HG02642 (cell line): ENCODE results near the gene RBMS1.
"Not testable (repeated sequence)": the region's sequence is repeated elsewhere in the genome, so short reads cannot be mapped to it uniquely, and the experiment has no call there.

ENCODE experiments used
- ATAC-seq: cut with Tn5 transposase; IDR thresholded peaks from one replicate; pipeline ENCODE4 v1.9.1; 2021; ENCODE audit warnings: mild to moderate bottlenecking; ENCODE audit not compliant: unreplicated experiment, poor library complexity

RBMS1 gene

DNA sequence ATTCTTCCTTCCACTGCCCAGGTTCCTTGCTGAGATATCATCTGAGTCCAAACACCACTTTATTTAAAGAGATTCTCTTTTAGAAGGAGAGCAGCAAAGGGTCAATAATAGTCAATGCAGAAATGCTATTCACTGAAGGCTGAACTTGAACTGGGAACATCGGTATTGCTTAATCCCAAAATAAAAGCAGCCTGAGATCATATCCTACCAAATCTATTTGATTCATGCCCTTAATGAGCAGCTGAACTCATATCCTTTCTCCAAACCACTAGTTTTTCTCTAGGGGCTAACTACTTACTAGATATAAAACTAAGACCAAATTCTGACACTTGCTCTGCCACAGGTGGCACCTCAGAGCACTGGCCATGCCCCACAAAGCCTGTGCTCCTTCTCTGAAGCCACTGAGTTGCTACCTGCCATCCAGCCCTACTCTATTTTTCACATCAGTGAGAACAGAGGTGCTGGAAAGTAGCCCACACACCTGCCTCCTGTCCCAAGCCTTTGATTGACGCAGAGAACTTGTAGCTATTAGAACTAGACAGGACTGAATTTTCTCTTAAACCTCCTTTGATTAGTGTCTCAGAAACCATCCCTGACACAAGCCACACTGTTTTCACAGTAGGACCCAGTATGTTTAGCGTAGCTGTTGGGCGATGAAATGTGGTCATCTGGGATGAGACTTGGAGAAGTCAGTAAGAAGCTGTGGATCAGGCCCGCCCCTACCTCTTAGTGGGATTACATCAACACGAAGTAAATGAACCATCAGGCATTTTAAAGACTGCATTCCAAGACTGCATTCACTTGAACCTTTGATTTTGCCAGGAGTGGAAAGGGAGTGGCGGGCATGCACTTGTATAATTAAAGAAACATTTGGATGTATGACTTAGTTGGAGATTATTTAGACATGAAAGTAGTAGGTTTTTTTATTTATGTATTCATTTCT is 124.3 kb downstream of the RBMS1 start:
- ATAC-seq: no peak

DNA sequence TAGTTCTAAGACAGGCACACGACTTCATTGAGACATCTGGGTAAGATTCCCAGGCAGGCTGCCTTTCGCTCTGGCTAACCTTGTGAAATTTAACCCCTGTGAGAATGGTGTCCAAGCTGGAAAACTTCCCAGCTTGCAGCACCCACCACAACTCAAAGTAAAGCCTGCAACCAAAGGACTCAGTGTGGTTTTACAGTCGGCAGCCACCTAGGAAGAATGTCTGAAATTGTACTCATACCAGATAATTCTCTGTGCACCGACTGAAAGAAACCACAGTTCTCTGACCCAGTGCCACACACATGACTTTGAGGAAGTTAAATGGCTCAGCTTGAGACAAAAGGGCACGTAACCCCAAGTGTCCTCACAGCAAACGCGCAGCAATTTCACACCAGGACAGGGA is 125.7 kb downstream of the RBMS1 start:
- no peak for ATAC-seq

DNA sequence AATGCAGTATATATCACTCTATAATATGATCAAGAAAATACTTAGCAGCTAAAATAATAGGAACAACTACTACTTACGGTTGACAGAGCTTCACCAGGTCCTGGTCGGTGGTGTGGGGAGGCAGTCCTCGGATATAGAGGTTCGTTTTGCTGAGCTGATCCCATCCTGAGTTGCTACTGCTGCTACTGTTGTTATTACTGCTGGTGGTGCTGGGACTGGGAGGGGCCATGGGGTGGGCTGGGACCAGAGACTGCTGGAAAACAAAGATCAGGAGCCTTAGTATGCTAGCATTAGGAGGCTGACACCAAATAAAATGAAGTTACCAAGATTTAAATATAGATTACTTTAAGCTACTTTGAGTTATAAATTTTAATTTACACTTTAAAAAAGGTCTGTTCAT is 126.5 kb downstream of the RBMS1 start:
- not testable (repeated sequence) for ATAC-seq

GRCh38 chr2:160366474-160366873 is 127.1 kb downstream of the RBMS1 start:
- ATAC-seq: no peak

DNA sequence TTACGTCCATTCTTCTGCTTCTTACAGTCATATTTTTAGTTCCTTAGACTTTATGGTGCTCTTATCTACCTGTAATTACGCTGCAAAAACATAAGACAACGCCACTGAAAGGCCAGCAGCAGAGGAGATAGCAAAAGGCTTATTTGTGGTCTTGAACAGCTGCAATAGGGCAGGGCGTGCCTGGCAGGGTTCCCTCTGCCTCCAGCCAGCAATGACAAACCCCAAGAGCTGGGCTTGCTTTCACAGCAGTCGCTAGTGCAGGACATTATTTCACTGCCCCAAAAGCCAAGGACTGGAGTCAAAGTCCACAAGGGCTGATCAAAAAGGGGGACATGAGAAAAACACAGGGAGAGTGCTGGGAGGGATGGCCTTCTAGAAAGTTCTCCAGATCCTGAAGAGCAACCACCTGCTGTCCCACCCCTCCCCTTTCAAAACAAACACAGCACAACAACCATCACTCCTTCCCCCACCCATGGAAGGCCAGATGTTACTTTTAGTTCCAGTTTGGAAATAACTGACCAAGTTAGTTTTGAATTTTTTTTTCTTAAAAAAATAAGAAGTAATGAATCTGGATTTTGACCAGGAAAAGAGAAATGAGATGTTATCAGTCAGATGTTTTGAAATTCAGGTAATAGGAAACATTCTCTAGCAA is 127.8 kb downstream of the RBMS1 start:
- ATAC-seq: no peak

- no peak for ATAC-seq
Measured at GRCh38 chr2:160364364-160364763, 129.2 kb downstream of the RBMS1 start.

DNA sequence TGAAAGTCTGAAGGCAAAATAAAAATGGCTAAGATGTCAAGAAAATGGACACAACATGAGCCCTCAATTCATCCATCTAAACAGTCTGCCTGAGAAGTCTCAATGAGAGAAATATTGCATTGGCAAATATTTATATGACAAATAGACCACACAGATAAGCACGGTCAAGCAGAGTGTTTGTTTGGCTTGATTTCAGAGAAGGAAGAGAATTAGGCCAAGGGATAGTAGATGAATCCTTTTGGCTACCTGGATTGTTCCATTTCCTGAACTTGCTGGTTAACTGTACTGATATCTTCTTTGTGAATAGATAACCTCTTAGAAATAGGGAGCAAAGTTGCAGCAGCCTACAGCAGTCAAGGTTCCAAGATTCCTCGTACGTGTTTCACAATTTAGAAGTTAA is 129.6 kb downstream of the RBMS1 start:
- no peak for ATAC-seq

GRCh38 chr2:160363055-160363454 is 130.6 kb downstream of the RBMS1 start:
- no peak for ATAC-seq

DNA sequence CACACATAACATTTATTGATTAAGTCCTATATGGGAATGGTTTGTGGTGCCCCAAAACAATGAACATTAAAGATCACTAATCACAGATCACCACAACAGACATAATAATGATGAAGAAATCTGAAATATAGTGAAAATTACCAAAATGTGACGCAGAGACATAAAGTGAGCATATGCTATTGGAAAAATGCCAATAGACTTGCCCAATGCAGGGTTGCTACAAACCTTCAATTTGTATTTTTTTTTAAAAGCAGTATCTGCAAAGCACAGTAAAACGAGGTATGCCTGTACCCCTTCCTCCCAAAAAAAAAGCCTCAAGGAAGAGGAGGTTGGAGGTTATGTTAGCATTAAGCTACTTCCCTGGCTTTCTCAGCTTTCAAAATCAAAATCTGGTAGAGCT is 131.1 kb downstream of the RBMS1 start:
- no peak for ATAC-seq

- no peak for ATAC-seq
Measured at GRCh38 chr2:160362018-160362417, 131.6 kb downstream of the RBMS1 start.

GRCh38 chr2:160360089-160360757 is 133.4 kb downstream of the RBMS1 start:
- ATAC-seq: no peak

GRCh38 chr2:160358046-160358445 is 135.6 kb downstream of the RBMS1 start:
- ATAC-seq: no peak

DNA sequence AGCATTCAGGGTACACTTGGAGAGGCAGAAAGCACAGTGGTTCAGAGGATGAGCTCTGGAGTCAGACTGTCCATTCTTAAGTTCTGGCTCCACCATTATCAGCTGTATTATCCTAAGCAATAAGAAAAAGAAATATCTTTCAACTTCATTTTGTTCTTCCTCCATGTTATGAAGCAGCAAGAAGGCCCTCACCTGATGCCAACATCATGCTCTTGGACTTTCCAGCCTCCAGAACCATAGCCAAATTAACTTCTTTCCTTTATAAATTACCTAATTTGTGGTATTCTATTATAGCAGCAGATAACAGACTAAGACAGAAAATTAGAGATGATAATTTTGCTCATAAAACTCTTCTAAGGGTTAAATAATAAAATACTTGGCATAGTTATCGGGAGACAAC is 137.1 kb downstream of the RBMS1 start:
- no peak for ATAC-seq

DNA sequence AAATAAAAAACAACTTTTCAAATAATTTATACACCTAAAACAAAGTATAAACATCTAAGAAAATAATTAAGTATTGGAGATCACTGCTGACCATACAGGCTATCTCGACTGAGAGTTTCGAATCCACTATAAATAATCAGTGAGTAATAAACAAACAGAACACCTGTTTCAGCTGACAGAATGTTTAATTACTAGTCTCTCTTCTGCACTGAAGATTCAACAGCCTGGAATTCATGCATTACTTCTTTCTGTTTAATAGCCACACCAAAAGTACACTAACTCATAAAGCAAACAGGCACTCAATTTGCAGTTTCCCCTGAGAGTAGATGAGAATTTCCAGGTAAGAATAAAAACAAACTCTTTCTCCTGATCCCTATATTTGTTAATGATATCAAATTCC is 138.5 kb downstream of the RBMS1 start:
- ATAC-seq: no peak

DNA sequence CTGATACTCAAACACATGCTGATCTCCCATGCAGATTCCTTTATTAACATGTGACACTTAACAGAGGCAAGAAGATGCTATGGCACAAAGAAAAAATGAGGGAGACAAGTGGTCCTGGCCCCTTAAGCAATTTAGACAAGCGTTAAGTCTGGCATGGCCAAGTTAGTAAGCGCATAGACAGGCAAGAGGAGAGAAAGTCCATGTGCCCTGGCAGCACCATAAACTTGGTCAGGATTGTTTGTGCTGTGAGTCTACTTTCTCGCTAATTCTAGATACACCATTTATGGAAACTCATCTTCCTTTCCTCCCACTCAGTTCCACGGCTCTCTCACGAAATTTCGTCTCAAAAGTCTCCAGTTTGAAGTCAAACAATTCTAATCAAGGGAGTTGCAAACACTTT is 138.9 kb downstream of the RBMS1 start:
- ATAC-seq: no peak

- ATAC-seq: no peak
Measured at GRCh38 chr2:160353813-160354212, 139.8 kb downstream of the RBMS1 start.

DNA sequence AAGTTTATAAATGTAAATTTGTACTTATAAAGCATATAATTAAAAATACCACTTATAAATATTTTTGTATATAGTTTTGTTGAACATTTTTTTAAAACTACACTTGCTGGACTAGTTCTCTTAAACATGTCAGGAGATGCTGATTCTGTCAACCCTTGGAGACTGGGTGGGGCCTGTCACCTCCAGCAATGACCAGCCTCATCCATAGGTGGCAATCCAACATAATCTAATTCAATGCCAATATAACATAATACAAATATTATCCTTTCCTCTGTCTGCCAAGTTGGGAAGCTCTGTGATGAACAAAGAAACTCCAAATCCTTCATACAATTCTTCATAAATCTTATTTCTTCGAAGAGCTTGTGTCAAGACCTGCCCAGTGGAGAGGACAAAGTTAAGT is 140.4 kb downstream of the RBMS1 start:
- ATAC-seq: no peak

DNA sequence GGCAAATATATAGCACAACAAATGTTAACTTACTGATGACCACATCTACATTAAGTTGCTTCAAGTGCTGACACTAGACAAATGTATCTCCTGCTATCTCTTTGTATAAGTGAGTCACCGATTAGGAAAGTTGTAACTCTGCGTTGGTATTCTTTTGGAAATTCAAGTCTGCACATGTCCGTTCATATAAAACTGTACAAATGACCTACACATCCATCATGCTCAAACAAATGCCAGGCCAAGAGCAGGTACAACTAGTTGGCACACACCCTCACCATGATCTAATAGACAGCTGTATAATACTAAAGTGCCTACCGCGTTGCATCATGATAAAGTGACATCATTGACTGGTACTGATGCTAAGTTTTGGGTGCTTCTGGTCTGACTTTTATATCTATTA is 141.1 kb downstream of the RBMS1 start:
- no peak for ATAC-seq

- ATAC-seq: no peak
Measured at GRCh38 chr2:160351956-160352355, 141.7 kb downstream of the RBMS1 start.

DNA sequence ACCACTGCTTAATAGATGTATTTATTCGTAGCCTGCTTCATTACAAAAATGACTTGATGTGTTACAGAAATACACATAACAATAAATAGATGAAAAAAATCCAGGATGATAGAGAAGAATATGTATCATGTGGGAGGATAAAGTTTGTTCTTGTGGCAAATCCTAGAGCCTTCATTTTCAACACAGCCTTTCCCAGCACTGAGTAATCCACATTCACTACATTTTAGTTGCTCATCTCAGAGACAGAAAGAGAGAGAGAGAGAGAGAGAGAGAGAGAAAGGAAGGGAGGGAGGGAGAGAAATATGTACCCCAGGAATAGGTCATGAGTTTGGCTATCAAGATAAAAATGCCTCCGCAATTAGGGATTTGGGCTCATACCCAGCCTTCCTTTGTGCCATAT is 144.3 kb downstream of the RBMS1 start:
- no peak for ATAC-seq

DNA sequence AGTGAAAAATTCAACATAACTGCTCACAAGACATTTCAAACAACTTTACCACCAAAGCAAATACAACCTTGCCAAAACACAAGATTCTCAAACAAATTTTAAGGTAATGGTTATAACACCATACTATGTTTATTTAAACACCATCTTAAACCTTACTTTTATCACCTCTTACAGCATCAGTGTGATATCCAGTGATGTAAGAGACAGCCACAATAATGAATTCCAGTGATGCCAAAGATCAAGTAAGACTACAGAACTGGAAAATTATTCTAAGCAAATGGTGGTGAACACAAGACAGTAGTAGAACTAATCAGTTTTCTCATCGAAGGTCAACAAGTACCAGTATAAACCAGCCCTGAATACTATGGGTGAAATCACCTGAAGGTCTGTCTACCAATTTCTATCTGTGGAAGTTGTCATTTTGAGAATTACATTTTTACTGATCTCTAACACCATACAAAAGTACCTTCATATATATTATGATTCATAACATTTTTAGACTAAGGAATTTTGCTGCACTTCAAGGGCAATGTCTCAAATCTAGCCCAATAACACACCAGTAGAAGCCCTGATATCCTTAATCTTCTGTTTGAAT is 146.2 kb downstream of the RBMS1 start:
- ATAC-seq: no peak
